GM12892 (cell line): ENCODE results near the gene MEIOB.

Experiments
- POLR2A ChIP-seq: IDR thresholded peaks from 2 replicates; pipeline ENCODE4 v1.6.1; 2011; ENCODE audit warnings: low read depth, low read length, control low read depth
- POLR2AphosphoS5 ChIP-seq: IDR thresholded peaks from 2 replicates; pipeline ENCODE4 v1.6.1; 2011; ENCODE audit warnings: low read depth, low read length, control low read depth
- TAF1 ChIP-seq: IDR thresholded peaks from 2 replicates; pipeline ENCODE4 v1.6.1; 2011; ENCODE audit warnings: low read depth, mild to moderate bottlenecking, control low read depth, low read length, borderline replicate concordance

DNA sequence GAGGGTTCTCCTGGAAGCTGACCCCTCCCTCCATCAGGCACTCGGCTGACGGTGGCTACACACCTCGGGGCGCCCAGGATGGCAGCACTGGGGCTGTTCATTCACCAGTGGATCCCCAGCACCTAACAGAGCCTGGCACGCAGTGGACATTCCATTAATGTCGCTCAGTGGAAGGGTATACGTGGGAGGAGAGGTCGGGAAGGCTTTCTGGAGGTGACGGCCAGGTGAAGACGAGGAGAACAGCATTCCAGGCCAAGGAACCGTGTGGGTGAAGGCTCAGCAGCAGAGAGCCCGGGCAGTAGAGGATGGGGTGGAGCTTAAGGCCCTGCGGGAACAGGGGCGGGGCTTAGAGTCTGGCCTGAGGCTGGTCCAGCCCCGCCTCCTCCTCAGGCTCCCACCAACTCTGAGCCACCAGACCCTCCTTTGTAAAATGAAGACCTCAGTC is 48.8 kb upstream of the MEIOB start:
- TF ChIP-seq POLR2A: no peak
- no peak for TF ChIP-seq POLR2AphosphoS5
- TF ChIP-seq TAF1: no peak
